GM23248 (cell line): ENCODE measurements around the gene ANXA6. TPM values are rescaled to one million over a fixed set of nuclear protein-coding genes. Genes with fewer than 3 reads are reported as not detected.
A peak's percentile ranks its signal among the peaks of the same experiment; 100 is the strongest.

Source experiments
- DNase-seq: peaks from one replicate; pipeline ENCODE4 v3.0.0-alpha.2; 2015
- H2AFZ ChIP-seq: fragments of 200-600 bp; sonication (generic); 2 replicates; pipeline ENCODE4 v1.6.1; 2016; ENCODE audit warnings: antibody characterized with exemption
- H3F3A ChIP-seq: fragments of 200-600 bp; sonication (generic); 2 replicates; pipeline ENCODE4 v1.6.1; 2016; ENCODE audit warnings: mild to moderate bottlenecking, antibody characterized with exemption, mixed run types; ENCODE audit not compliant: insufficient read depth
- H3K27ac ChIP-seq: fragments of 200-600 bp; sonication (generic); 2 replicates; pipeline ENCODE4 v1.5.1; 2016; ENCODE audit warnings: mild to moderate bottlenecking
- H3K27me3 ChIP-seq: fragments of 200-600 bp; sonication (generic); replicated peaks from 2 replicates; pipeline ENCODE4 v1.6.1; 2016; ENCODE audit warnings: mild to moderate bottlenecking; ENCODE audit not compliant: insufficient read depth
- H3K36me3 ChIP-seq: fragments of 200-600 bp; sonication (generic); 2 replicates; pipeline ENCODE4 v1.6.1; 2016; ENCODE audit warnings: low read depth, mild to moderate bottlenecking
- H3K4me1 ChIP-seq: fragments of 200-600 bp; sonication (generic); 2 replicates; pipeline ENCODE4 v1.6.1; 2016; ENCODE audit warnings: mild to moderate bottlenecking; ENCODE audit not compliant: insufficient read depth
- H3K4me2 ChIP-seq: fragments of 200-600 bp; sonication (generic); one replicate; pipeline ENCODE4 v1.6.1; 2016; ENCODE audit warnings: mild to moderate bottlenecking; ENCODE audit not compliant: unreplicated experiment
- H3K4me3 ChIP-seq: fragments of 200-600 bp; sonication (generic); 2 replicates; pipeline ENCODE4 v1.5.1; 2016; ENCODE audit warnings: mild to moderate bottlenecking
- H3K79me2 ChIP-seq: fragments of 200-600 bp; sonication (generic); 2 replicates; pipeline ENCODE4 v1.6.1; 2016; ENCODE audit warnings: mild to moderate bottlenecking; ENCODE audit not compliant: insufficient read depth
- H3K9ac ChIP-seq: fragments of 200-600 bp; sonication (generic); 2 replicates; pipeline ENCODE4 v1.6.1; 2016; ENCODE audit warnings: mild to moderate bottlenecking
- H3K9me2 ChIP-seq: fragments of 200-600 bp; sonication (generic); 2 replicates; pipeline ENCODE4 v1.6.1; 2016; ENCODE audit warnings: mixed run types, mild to moderate bottlenecking, moderate library complexity; ENCODE audit not compliant: insufficient read depth
- H3K9me3 ChIP-seq: fragments of 200-600 bp; sonication (generic); one replicate; pipeline ENCODE4 v1.6.1; 2017; ENCODE audit warnings: low read depth
- H4K20me1 ChIP-seq: fragments of 200-600 bp; sonication (generic); 2 replicates; pipeline ENCODE4 v1.6.0; 2016; ENCODE audit not compliant: insufficient read depth
- EZH2 ChIP-seq: fragments of 200-600 bp; sonication (generic); IDR thresholded peaks from 2 replicates; pipeline ENCODE4 v1.6.1; 2018; ENCODE audit warnings: antibody characterized with exemption, mild to moderate bottlenecking; ENCODE audit not compliant: insufficient read depth, poor library complexity, severe bottlenecking
- EZH2phosphoT487 ChIP-seq: fragments of 200-600 bp; sonication (generic); IDR thresholded peaks from 2 replicates; pipeline ENCODE4 v1.6.1; 2018; ENCODE audit warnings: antibody characterized with exemption, moderate library complexity, mild to moderate bottlenecking, low read depth; ENCODE audit not compliant: insufficient read depth
- WGBS, 2 experiments: methylation state at CpG; one replicate each; pipeline ENCODE4 v1.1.6; 2015 to 2017; ENCODE audit warnings: low lambda C conversion rate in 2 of 2, low coverage in 1 of 2; ENCODE audit errors: missing lambda C conversion rate in 2 of 2; 5-methylcytosine and 5-hydroxymethylcytosine counted together
- in situ Hi-C: fragments of 300-500 bp; cut with MboI; formaldehyde crosslinking; loops from 2 replicates; pipeline ENCODE4 v1.15.0; 2020
- polyA plus RNA-seq: library from polyadenylated mRNA; unstranded; fragments of >200 nt; fragmentation: Nextera tagmentation; extraction: Ambion mirVana; gene quantifications from 2 replicates; pipeline ENCODE4 v1.2.1, GENCODE V29; 2016
- total RNA-seq: library from RNA; depleted of rRNA; stranded (reverse); fragments of >200 nt; shearing (Covaris generic); gene quantifications from 2 replicates; pipeline ENCODE4 v1.2.3, GENCODE V29; 2014

The ANXA6 gene
- total and polyA plus RNA-seq, 2 experiments from 2014 or later, result 183 to 409 TPM

- no peak overlapping the region for H2AFZ ChIP-seq
- H3K27me3 ChIP-seq, result no peaks in the 10 kb centered on the region
- in situ Hi-C loops, result no loop called here
- peak; percentile 88 for DNase-seq
- no peaks in the 10 kb centered on the region for H3K9me3 ChIP-seq
- H4K20me1 ChIP-seq, result no peaks in the 10 kb centered on the region
- H3F3A ChIP-seq, result peaks cover 46% of the 10 kb centered on the region
- peak overlapping the region; percentile 25 for H3K4me2 ChIP-seq
- peak overlapping the region; percentile 45; the same call in 1 of the 2 replicates for H3K9ac ChIP-seq
- H3K27ac ChIP-seq, result peak overlapping the region; percentile 87
- peaks cover 58% of the 10 kb centered on the region for H3K4me1 ChIP-seq
- WGBS, 2 experiments, result 34 to 51% methylated on average over 5 of the region's 5 CpGs
- peaks cover 89% of the 10 kb centered on the region for H3K79me2 ChIP-seq
- no peaks in the 10 kb centered on the region for H3K36me3 ChIP-seq
- no peaks in the 10 kb centered on the region for H3K9me2 ChIP-seq
- H3K4me3 ChIP-seq, result no peak overlapping the region
- TF ChIP-seq EZH2phosphoT487 (no peak), EZH2 (no peak)
Observed at GRCh38 chr5:151075698-151076331, 81.8 kb downstream of the ANXA6 start.

- TF ChIP-seq EZH2 (no peak), EZH2phosphoT487 (no peak)
- WGBS, 2 experiments, result 95 to 97% methylated on average over 2 of the region's 2 CpGs
- Histone ChIP-seq H3K4me2 (no peak overlapping the region), H3K9me2 (no peaks in the 10 kb centered on the region), H3K4me1 (peaks cover 62% of the 10 kb centered on the region), H3K9me3 (no peaks in the 10 kb centered on the region), H3F3A (peaks cover 46% of the 10 kb centered on the region), H3K27me3 (no peaks in the 10 kb centered on the region), H3K9ac (no peak overlapping the region), H3K36me3 (no peaks in the 10 kb centered on the region), H2AFZ (no peak overlapping the region), H3K79me2 (peaks cover 93% of the 10 kb centered on the region), H4K20me1 (no peaks in the 10 kb centered on the region), H3K27ac (no peak overlapping the region), H3K4me3 (no peak overlapping the region)
- DNase-seq, result no peak
- in situ Hi-C loops, result no loop called here
Observed at GRCh38 chr5:151074557-151074956, 83.0 kb downstream of the ANXA6 start.

- no peaks in the 10 kb centered on the region for H3K27me3 ChIP-seq
- H3K79me2 ChIP-seq, result peaks cover 93% of the 10 kb centered on the region
- H4K20me1 ChIP-seq, result no peaks in the 10 kb centered on the region
- no peak for TF ChIP-seq EZH2phosphoT487
- H3F3A ChIP-seq, result peaks cover 43% of the 10 kb centered on the region
- no peaks in the 10 kb centered on the region for H3K36me3 ChIP-seq
- no peak overlapping the region for H3K4me3 ChIP-seq
- 91 to 95% methylated on average over 2 of the region's 2 CpGs for WGBS, 2 experiments
- H2AFZ ChIP-seq, result no peak overlapping the region
- H3K27ac ChIP-seq, result peak overlapping the region; percentile 69
- no peaks in the 10 kb centered on the region for H3K9me3 ChIP-seq
- H3K4me2 ChIP-seq, result no peak overlapping the region
- in situ Hi-C loops, result no loop called here
- H3K4me1 ChIP-seq, result peaks cover 55% of the 10 kb centered on the region
- no peaks in the 10 kb centered on the region for H3K9me2 ChIP-seq
- H3K9ac ChIP-seq, result 0 out of 2 replicates have a peak overlapping the region, but pooled peaks have one; percentile 10
- no peak for DNase-seq
Observed at GRCh38 chr5:151073280-151073679, 84.3 kb downstream of the ANXA6 start.

- WGBS, 2 experiments, result 57 to 58% methylated on average over 5 of the region's 5 CpGs
- no peak overlapping the region for H2AFZ ChIP-seq
- peaks cover 43% of the 10 kb centered on the region for H3F3A ChIP-seq
- DNase-seq, result peak; percentile 79
- no peak overlapping the region for H3K4me3 ChIP-seq
- H3K27me3 ChIP-seq, result no peaks in the 10 kb centered on the region
- no peaks in the 10 kb centered on the region for H3K9me2 ChIP-seq
- TF ChIP-seq EZH2phosphoT487 (no peak), EZH2 (no peak)
- H3K36me3 ChIP-seq, result no peaks in the 10 kb centered on the region
- H3K79me2 ChIP-seq, result peaks cover 93% of the 10 kb centered on the region
- H4K20me1 ChIP-seq, result no peaks in the 10 kb centered on the region
- in situ Hi-C loops, result no loop called here
- H3K4me2 ChIP-seq, result no peak overlapping the region
- H3K27ac ChIP-seq, result peak overlapping the region; percentile 69
- peaks cover 55% of the 10 kb centered on the region for H3K4me1 ChIP-seq
- H3K9me3 ChIP-seq, result no peaks in the 10 kb centered on the region
- H3K9ac ChIP-seq, result peak overlapping the region; percentile 39; the same call in 1 of the 2 replicates
Observed at GRCh38 chr5:151072630-151073025, 85.0 kb downstream of the ANXA6 start.
